ENCODE results near the gene CTSE. TPM values are rescaled to one million over a fixed set of nuclear protein-coding genes. Genes with fewer than 3 reads are reported as not detected.

CTSE gene
- total RNA-seq, 1 experiment from 2014 or later: 0.48 TPM

- Histone ChIP-seq H3K4me1 (no peaks in the 10 kb centered on the region), H3K36me3 (ENCODE audit: control insufficient read depth, insufficient read depth, low read length) (no peaks in the 10 kb centered on the region), H3K27me3 (replicated peaks; ENCODE audit: control insufficient read depth, insufficient read depth, low read length) (no peaks in the 10 kb centered on the region), H3K4me3 (ENCODE audit: low read depth, low read length) (no peak overlapping the region), H3K9me3 (no peaks in the 10 kb centered on the region)
- no peaks in the 10 kb centered on the region for H3K36me3 Mint-ChIP-seq (ENCODE audit: insufficient read depth, unreplicated experiment)
- no TSS peak for BruUV-seq (replicated peaks)
- no peak overlapping the region for H3K4me3 Mint-ChIP-seq (ENCODE audit: unreplicated experiment)
- H3K9me3 Mint-ChIP-seq (ENCODE audit: unreplicated experiment): no peaks in the 10 kb centered on the region
- POLR2A ChIA-PET: interaction anchor here (0.6 kb wide), 1 partner anchor 445 kb away, joined by 3 read pairs; no protein-coding TSS in a partner anchor
- CTCF ChIA-PET: no interaction called here
- intact Hi-C loops (cut with micrococcal nuclease; ENCODE audit: unreplicated experiment): no loop called here
- no peak for DNase-seq
- no peak overlapping the region for H3K27ac Mint-ChIP-seq (ENCODE audit: unreplicated experiment)
- no peaks in the 10 kb centered on the region for H3K4me1 Mint-ChIP-seq (ENCODE audit: low read depth, unreplicated experiment)
- TF ChIP-seq CTCF (IDR thresholded peaks at IDR 0.05; ENCODE audit: insufficient read depth in 1 of 2, low read depth in 1 of 2, low read length in 1 of 2, severe bottlenecking in 1 of 2, unreplicated experiment in 1 of 2): no peak
- no peaks in the 10 kb centered on the region for H3K27me3 Mint-ChIP-seq (ENCODE audit: insufficient read depth, unreplicated experiment)
These were observed 13.6 kb downstream of the CTSE start for GRCh38 chr1:206010060-206010459.

- intact Hi-C loops (cut with micrococcal nuclease; ENCODE audit: unreplicated experiment): no loop called here
- H3K36me3 ChIP-seq (ENCODE audit: control insufficient read depth, insufficient read depth, low read length): no peaks in the 10 kb centered on the region
- no peak for DNase-seq
- Mint-ChIP-seq H3K27ac (ENCODE audit: unreplicated experiment) (no peak overlapping the region), H3K9me3 (ENCODE audit: unreplicated experiment) (peaks cover 13% of the 10 kb centered on the region), H3K4me1 (ENCODE audit: low read depth, unreplicated experiment) (peaks cover 4% of the 10 kb centered on the region), H3K4me3 (ENCODE audit: unreplicated experiment) (no peak overlapping the region), H3K36me3 (ENCODE audit: insufficient read depth, unreplicated experiment) (no peaks in the 10 kb centered on the region), H3K27me3 (ENCODE audit: insufficient read depth, unreplicated experiment) (no peaks in the 10 kb centered on the region)
- TF ChIP-seq CTCF (IDR thresholded peaks at IDR 0.05; ENCODE audit: insufficient read depth in 1 of 2, low read depth in 1 of 2, low read length in 1 of 2, severe bottlenecking in 1 of 2, unreplicated experiment in 1 of 2): no peak
- no peak overlapping the region for H3K4me3 ChIP-seq (ENCODE audit: low read depth, low read length)
- no peaks in the 10 kb centered on the region for H3K4me1 ChIP-seq
- CTCF ChIA-PET: no interaction called here
- no peaks in the 10 kb centered on the region for H3K9me3 ChIP-seq
- no TSS peak for BruUV-seq (replicated peaks)
- no peaks in the 10 kb centered on the region for H3K27me3 ChIP-seq (replicated peaks; ENCODE audit: control insufficient read depth, insufficient read depth, low read length)
- POLR2A ChIA-PET: no interaction called here
These were observed 16.7 kb downstream of the CTSE start for GRCh38 chr1:206006946-206007345.

DNA sequence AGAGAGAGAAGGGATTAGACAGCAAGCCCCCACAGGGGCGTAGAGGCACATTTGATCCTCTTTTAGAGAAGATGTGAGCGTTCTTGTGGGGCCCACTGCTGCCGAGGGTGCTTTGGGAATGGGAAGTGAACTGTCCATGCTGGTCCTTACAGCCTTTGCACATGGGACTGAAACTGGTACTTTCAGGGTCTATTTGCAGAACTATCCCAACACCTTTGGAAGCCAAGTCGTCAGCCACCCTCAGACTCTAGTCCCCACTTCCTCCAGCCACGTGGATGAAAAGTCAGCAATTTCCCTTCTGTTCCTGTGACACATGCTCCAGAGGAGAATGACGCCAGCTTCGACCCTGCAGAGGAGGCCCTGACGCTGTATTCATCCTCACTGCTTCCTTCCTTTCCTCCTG, 17.9 kb downstream of the CTSE start:
- Histone ChIP-seq H3K4me1 (no peaks in the 10 kb centered on the region), H3K36me3 (ENCODE audit: control insufficient read depth, insufficient read depth, low read length) (no peaks in the 10 kb centered on the region), H3K4me3 (ENCODE audit: low read depth, low read length) (no peak overlapping the region), H3K9me3 (no peaks in the 10 kb centered on the region), H3K27me3 (replicated peaks; ENCODE audit: control insufficient read depth, insufficient read depth, low read length) (no peaks in the 10 kb centered on the region)
- no peak overlapping the region for H3K27ac Mint-ChIP-seq (ENCODE audit: unreplicated experiment)
- no peaks in the 10 kb centered on the region for H3K36me3 Mint-ChIP-seq (ENCODE audit: insufficient read depth, unreplicated experiment)
- H3K9me3 Mint-ChIP-seq (ENCODE audit: unreplicated experiment): peaks cover 13% of the 10 kb centered on the region
- H3K4me3 Mint-ChIP-seq (ENCODE audit: unreplicated experiment): no peak overlapping the region
- BruUV-seq (replicated peaks): no TSS peak
- CTCF ChIA-PET: interaction anchor here (0.6 kb wide), 1 partner anchor 62 kb away, joined by 3 read pairs; no protein-coding TSS in a partner anchor
- POLR2A ChIA-PET: no interaction called here
- H3K4me1 Mint-ChIP-seq (ENCODE audit: low read depth, unreplicated experiment): peaks cover 4% of the 10 kb centered on the region
- TF ChIP-seq CTCF (IDR thresholded peaks at IDR 0.05; ENCODE audit: insufficient read depth in 1 of 2, low read depth in 1 of 2, low read length in 1 of 2, severe bottlenecking in 1 of 2, unreplicated experiment in 1 of 2): no peak
- no peaks in the 10 kb centered on the region for H3K27me3 Mint-ChIP-seq (ENCODE audit: insufficient read depth, unreplicated experiment)
- intact Hi-C loops (cut with micrococcal nuclease; ENCODE audit: unreplicated experiment): no loop called here
- no peak for DNase-seq

Measured in Caco-2 (cell line).